ENCODE data around the gene TST. TPM values are rescaled to one million over a fixed set of nuclear protein-coding genes. Genes with fewer than 3 reads are reported as not detected.

The TST gene
- total and polyA plus RNA-seq, 2 donors (not counting 3 experiments of a cell fraction or from before 2014, with no cell fraction given): 39.2 to 95.1 TPM

GRCh38 chr22:37026325-37026724 lies 7.1 kb upstream of the TST start:
- ChIA-PET POLR2A (no interaction called here), CTCF (interaction anchor here (0.6 to 2.1 kb wide), 5 partner anchors 14 to 1864 kb away, joined by 3 to 5 read pairs (median 4); no protein-coding TSS in a partner anchor)
- Histone ChIP-seq H4K20me1 (replicated peaks; ENCODE audit: control insufficient read depth, extremely low read depth, insufficient read depth, low read length) (no peaks in the 10 kb centered on the region), H3K9ac (replicated peaks; ENCODE audit: extremely low read depth, insufficient read depth, low read length) (no peak overlapping the region), H3K4me2 (ENCODE audit: insufficient read depth, low read length) (no peak overlapping the region), H3K36me3 (ENCODE audit: control insufficient read depth in 2 of 2, extremely low read depth in 1 of 2, insufficient read depth in 2 of 2, low read length in 2 of 2) (peaks cover 6 to 37% of the 10 kb centered on the region in 2 experiments), H3K27ac (ENCODE audit: insufficient read depth, low read depth, low read length) (no peak overlapping the region), H3K4me3 (replicated peaks in 1 of 3; ENCODE audit: insufficient read depth in 1 of 3, low read depth in 1 of 3, low read length in 3 of 3) (no peak overlapping the region), H3K9me3 (replicated peaks; ENCODE audit: control insufficient read depth, insufficient read depth, low read length) (no peaks in the 10 kb centered on the region), H3K27me3 (ENCODE audit: control insufficient read depth in 2 of 2, insufficient read depth in 2 of 2, low read length in 2 of 2) (no peaks in the 10 kb centered on the region), H2AFZ (ENCODE audit: low read depth, low read length) (no peak overlapping the region), H3K79me2 (ENCODE audit: control insufficient read depth, insufficient read depth, low read length) (peaks cover 5% of the 10 kb centered on the region), H3K9me1 (replicated peaks; ENCODE audit: control insufficient read depth, extremely low read depth, insufficient read depth, low read length) (no peaks in the 10 kb centered on the region), H3K4me1 (ENCODE audit: control insufficient read depth, extremely low read depth, insufficient read depth, low read length) (peaks cover 9% of the 10 kb centered on the region)
- TF ChIP-seq POLR2AphosphoS5 (IDR thresholded peaks at IDR 0.05; ENCODE audit: insufficient read depth, low read depth, low read length): no peak
- no peak for DNase-seq (ENCODE audit: low read depth, low spot score)
- BruUV-seq (replicated peaks): no TSS peak
- no peak for FAIRE-seq
- intact Hi-C loops (cut with micrococcal nuclease): no loop called here
- dilution Hi-C loops (cut with MboI; ENCODE audit: extremely low pct_ligation_motif_present, low sequenced_read_pairs): no loop called here

DNA sequence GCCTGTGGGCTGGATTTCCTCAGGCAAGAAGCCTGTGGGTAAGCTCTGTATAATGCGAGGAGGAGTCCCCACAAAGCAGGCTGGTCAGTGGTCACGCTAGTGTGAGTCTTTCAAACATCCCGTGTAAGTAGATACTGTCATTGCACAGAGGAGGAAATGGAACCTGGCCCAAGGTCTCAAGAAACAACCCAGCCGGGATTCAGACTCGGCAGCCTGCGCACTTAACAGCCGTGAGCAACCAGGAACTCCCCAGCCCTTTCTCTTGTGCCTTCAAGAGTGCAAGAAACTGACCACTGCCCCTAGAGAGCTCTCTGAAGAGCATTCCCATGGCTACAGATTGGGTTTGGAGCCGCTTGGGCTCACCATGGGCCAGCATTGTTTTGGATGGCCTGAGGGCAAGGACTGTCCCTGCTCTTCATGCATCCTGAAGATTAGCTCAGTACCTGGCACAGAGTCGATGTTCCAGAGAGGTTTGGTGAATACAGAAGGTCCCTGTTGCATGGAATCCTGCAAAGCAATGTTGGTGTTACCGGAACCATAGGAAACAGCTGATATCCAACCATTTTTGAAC lies 6.3 kb upstream of the TST start:
- no TSS peak for BruUV-seq (replicated peaks)
- peaks cover 10% of the 10 kb centered on the region for H3K79me2 ChIP-seq (ENCODE audit: control insufficient read depth, insufficient read depth, low read length)
- TF ChIP-seq, protein P1, sequence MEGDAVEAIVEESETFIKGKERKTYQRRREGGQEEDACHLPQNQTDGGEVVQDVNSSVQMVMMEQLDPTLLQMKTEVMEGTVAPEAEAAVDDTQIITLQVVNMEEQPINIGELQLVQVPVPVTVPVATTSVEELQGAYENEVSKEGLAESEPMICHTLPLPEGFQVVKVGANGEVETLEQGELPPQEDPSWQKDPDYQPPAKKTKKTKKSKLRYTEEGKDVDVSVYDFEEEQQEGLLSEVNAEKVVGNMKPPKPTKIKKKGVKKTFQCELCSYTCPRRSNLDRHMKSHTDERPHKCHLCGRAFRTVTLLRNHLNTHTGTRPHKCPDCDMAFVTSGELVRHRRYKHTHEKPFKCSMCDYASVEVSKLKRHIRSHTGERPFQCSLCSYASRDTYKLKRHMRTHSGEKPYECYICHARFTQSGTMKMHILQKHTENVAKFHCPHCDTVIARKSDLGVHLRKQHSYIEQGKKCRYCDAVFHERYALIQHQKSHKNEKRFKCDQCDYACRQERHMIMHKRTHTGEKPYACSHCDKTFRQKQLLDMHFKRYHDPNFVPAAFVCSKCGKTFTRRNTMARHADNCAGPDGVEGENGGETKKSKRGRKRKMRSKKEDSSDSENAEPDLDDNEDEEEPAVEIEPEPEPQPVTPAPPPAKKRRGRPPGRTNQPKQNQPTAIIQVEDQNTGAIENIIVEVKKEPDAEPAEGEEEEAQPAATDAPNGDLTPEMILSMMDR (IDR thresholded peaks at IDR 0.05; ENCODE audit: extremely low read depth in 1 of 2, insufficient read depth in 1 of 2, low read depth in 1 of 2, low read length in 2 of 2): no peak
- TF ChIP-seq GATA2 (IDR thresholded peaks at IDR 0.05; ENCODE audit: insufficient read depth, insufficient read length, low read depth, low read length) (no peak), JUN (IDR thresholded peaks at IDR 0.05; ENCODE audit: borderline replicate concordance, insufficient read depth, insufficient read length, low read depth) (no peak), MYC (IDR thresholded peaks at IDR 0.05; ENCODE audit: low read depth, low read length) (no peak), MAX (IDR thresholded peaks at IDR 0.05; ENCODE audit: insufficient read depth, insufficient read length) (no peak), POLR2A (IDR thresholded peaks at IDR 0.05; ENCODE audit: low read depth, low read length) (no peak), EZH2 (IDR thresholded peaks at IDR 0.05; ENCODE audit: borderline replicate concordance, low read depth, low read length, severe bottlenecking) (no peak), POLR2AphosphoS5 (IDR thresholded peaks at IDR 0.05; ENCODE audit: insufficient read depth, low read depth, low read length) (no peak), FOS (IDR thresholded peaks at IDR 0.05; ENCODE audit: borderline replicate concordance, insufficient read depth, low read length) (no peak)
- no peaks in the 10 kb centered on the region for H3K9me3 ChIP-seq (replicated peaks; ENCODE audit: control insufficient read depth, insufficient read depth, low read length)
- H2AFZ ChIP-seq (ENCODE audit: low read depth, low read length): no peak overlapping the region
- peaks cover 7% of the 10 kb centered on the region for H3K4me1 ChIP-seq (ENCODE audit: control insufficient read depth, extremely low read depth, insufficient read depth, low read length)
- FAIRE-seq: no peak
- CTCF ChIA-PET: interaction anchor here (0.6 to 2.1 kb wide), 5 partner anchors 15 to 1864 kb away, joined by 3 to 5 read pairs (median 4); no protein-coding TSS in a partner anchor
- no peak for DNase-seq (ENCODE audit: low read depth, low spot score)
- dilution Hi-C loops (cut with MboI; ENCODE audit: extremely low pct_ligation_motif_present, low sequenced_read_pairs): no loop called here
- POLR2A ChIA-PET: no interaction called here
- no peak overlapping the region for H3K9ac ChIP-seq (replicated peaks; ENCODE audit: extremely low read depth, insufficient read depth, low read length)
- H3K4me3 ChIP-seq (replicated peaks in 1 of 3; ENCODE audit: insufficient read depth in 1 of 3, low read depth in 1 of 3, low read length in 3 of 3): no peak overlapping the region
- no peaks in the 10 kb centered on the region for H4K20me1 ChIP-seq (replicated peaks; ENCODE audit: control insufficient read depth, extremely low read depth, insufficient read depth, low read length)
- no peaks in the 10 kb centered on the region for H3K9me1 ChIP-seq (replicated peaks; ENCODE audit: control insufficient read depth, extremely low read depth, insufficient read depth, low read length)
- H3K27me3 ChIP-seq (ENCODE audit: control insufficient read depth in 2 of 2, insufficient read depth in 2 of 2, low read length in 2 of 2): no peaks in the 10 kb centered on the region
- H3K36me3 ChIP-seq (ENCODE audit: control insufficient read depth in 2 of 2, extremely low read depth in 1 of 2, insufficient read depth in 2 of 2, low read length in 2 of 2): peaks cover 6 to 37% of the 10 kb centered on the region in 2 experiments
- intact Hi-C loops (cut with micrococcal nuclease): no loop called here
- H3K27ac ChIP-seq (ENCODE audit: insufficient read depth, low read depth, low read length): no peak overlapping the region
- no peak overlapping the region for H3K4me2 ChIP-seq (ENCODE audit: insufficient read depth, low read length)
